Astrocyte (in vitro differentiated cells and primary cell): ENCODE measurements around the gene LRRFIP1. TPM values are rescaled to one million over a fixed set of nuclear protein-coding genes. Genes with fewer than 3 reads are reported as not detected.
"Not testable (repeated sequence)": the region's sequence is repeated elsewhere in the genome, so short reads cannot be mapped to it uniquely, and the experiment has no call there.

Experiments used
- DNase-seq: peaks from one replicate; pipeline ENCODE4 v3.0.0-alpha.2; 2010; ENCODE audit warnings: low read depth
- FAIRE-seq: peaks from 2 replicates; lab custom pipeline; 2011; peaks lifted over from hg19 to GRCh38; lab: Jason Lieb, UNC
- H2AFZ ChIP-seq: 2 replicates; pipeline ENCODE4 v1.6.0; 2012; ENCODE audit warnings: low read depth, low read length, inconsistent platforms
- H3K27ac ChIP-seq: 2 replicates; pipeline ENCODE4 v1.5.1; 2011; ENCODE audit warnings: low read depth, low read length, inconsistent platforms
- H3K27me3 ChIP-seq: 2 replicates; pipeline ENCODE4 v1.6.0; 2011; ENCODE audit warnings: low read length, inconsistent platforms; ENCODE audit not compliant: insufficient read depth
- H3K36me3 ChIP-seq: 2 replicates; pipeline ENCODE4 v1.5.1; 2011; ENCODE audit warnings: low read length, inconsistent platforms; ENCODE audit not compliant: insufficient read depth
- H3K4me1 ChIP-seq: 2 replicates; pipeline ENCODE4 v1.5.1; 2011; ENCODE audit warnings: low read length, inconsistent platforms; ENCODE audit not compliant: insufficient read depth
- H3K4me2 ChIP-seq: 2 replicates; pipeline ENCODE4 v1.6.0; 2012; ENCODE audit warnings: low read length, inconsistent platforms
- H3K4me3 ChIP-seq: 2 replicates; pipeline ENCODE4 v1.5.1; 2011; ENCODE audit warnings: low read depth, mild to moderate bottlenecking, low read length, inconsistent platforms; ENCODE audit not compliant: insufficient read depth
- H3K79me2 ChIP-seq: 2 replicates; pipeline ENCODE4 v1.6.0; 2012; ENCODE audit warnings: mild to moderate bottlenecking, low read length, inconsistent platforms; ENCODE audit not compliant: insufficient read depth
- H3K9ac ChIP-seq: 2 replicates; pipeline ENCODE4 v1.6.0; 2012; ENCODE audit warnings: mild to moderate bottlenecking, low read length, inconsistent platforms
- H3K9me3 ChIP-seq: 2 replicates; pipeline ENCODE4 v1.5.1; 2012; ENCODE audit warnings: low read depth, mild to moderate bottlenecking, low read length, inconsistent platforms; ENCODE audit not compliant: insufficient read depth
- H4K20me1 ChIP-seq: 2 replicates; pipeline ENCODE4 v1.6.0; 2012; ENCODE audit warnings: low read length, inconsistent platforms; ENCODE audit not compliant: insufficient read depth
- H3K27ac Mint-ChIP-seq: one replicate; pipeline ENCODE4 v1.8.0; 2021; ENCODE audit warnings: mild to moderate bottlenecking, mixed read lengths; ENCODE audit not compliant: unreplicated experiment
- H3K27me3 Mint-ChIP-seq: one replicate; pipeline ENCODE4 v1.8.0; 2021; ENCODE audit warnings: low read depth, mixed read lengths; ENCODE audit not compliant: unreplicated experiment
- H3K36me3 Mint-ChIP-seq: one replicate; pipeline ENCODE4 v1.8.0; 2021; ENCODE audit warnings: low read depth, mixed read lengths; ENCODE audit not compliant: unreplicated experiment
- H3K4me1 Mint-ChIP-seq: one replicate; pipeline ENCODE4 v1.8.0; 2021; ENCODE audit warnings: low read depth, mixed read lengths; ENCODE audit not compliant: unreplicated experiment
- H3K4me3 Mint-ChIP-seq: one replicate; pipeline ENCODE4 v1.8.0; 2021; ENCODE audit warnings: mild to moderate bottlenecking, moderate library complexity, mixed read lengths; ENCODE audit not compliant: unreplicated experiment
- H3K9me3 Mint-ChIP-seq: one replicate; pipeline ENCODE4 v1.8.0; 2021; ENCODE audit warnings: mild to moderate bottlenecking, mixed read lengths; ENCODE audit not compliant: unreplicated experiment
- CTCF ChIP-seq: IDR thresholded peaks from 2 replicates; pipeline ENCODE4 v1.5.1; 2011; ENCODE audit warnings: low read depth, mild to moderate bottlenecking, inconsistent platforms, low read length, moderate library complexity; ENCODE audit not compliant: insufficient read depth
- EZH2 ChIP-seq: IDR thresholded peaks from 2 replicates; pipeline ENCODE4 v1.6.1; 2012; ENCODE audit warnings: mild to moderate bottlenecking, low read length, inconsistent platforms; ENCODE audit not compliant: insufficient read depth
- total RNA-seq: library from RNA; stranded (reverse); gene quantifications from 2 replicates; pipeline ENCODE4 v1.2.1, GENCODE V29; 2021

The LRRFIP1 gene
- total RNA-seq, 1 donor from 2014 or later, result 83.3 TPM

DNA sequence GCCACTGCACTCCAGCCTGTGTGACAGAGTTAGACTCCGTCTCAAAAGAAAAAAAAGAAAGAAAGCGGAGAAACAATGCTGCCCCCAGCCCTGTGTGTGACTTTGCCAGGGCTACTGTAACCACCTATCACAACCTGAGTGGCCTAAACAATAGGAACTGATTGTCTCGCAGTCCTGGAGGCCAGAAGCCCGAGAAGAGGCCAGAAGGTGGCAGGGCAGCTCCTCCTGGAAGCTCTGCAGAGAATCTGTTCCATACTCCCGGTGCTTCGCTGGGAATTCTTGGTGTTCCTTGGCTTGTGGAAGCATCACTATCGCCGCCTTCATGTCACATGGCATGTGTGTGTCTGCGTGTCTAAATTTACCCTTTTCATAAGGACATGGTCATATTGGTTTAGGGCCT, 22.4 kb upstream of the LRRFIP1 start:
- Mint-ChIP-seq H3K9me3 (peaks cover 2% of the 10 kb centered on the region), H3K27me3 (peaks cover 10% of the 10 kb centered on the region), H3K4me3 (no peak overlapping the region), H3K36me3 (no peaks in the 10 kb centered on the region), H3K4me1 (peaks cover 6% of the 10 kb centered on the region), H3K27ac (no peak overlapping the region)
- TF ChIP-seq CTCF, result peak; percentile 13
- no peak for TF ChIP-seq EZH2
- Histone ChIP-seq H3K79me2 (no peaks in the 10 kb centered on the region), H3K4me1 (peaks cover 10% of the 10 kb centered on the region), H3K36me3 (no peaks in the 10 kb centered on the region), H3K4me2 (no peak overlapping the region), H3K27ac (no peak overlapping the region), H3K9me3 (no peaks in the 10 kb centered on the region), H4K20me1 (no peaks in the 10 kb centered on the region), H3K4me3 (no peak overlapping the region), H3K9ac (no peak overlapping the region), H2AFZ (no peak overlapping the region), H3K27me3 (no peaks in the 10 kb centered on the region)
- no peak for FAIRE-seq
- no peak for DNase-seq

GRCh38 chr2:237606522-237606921, 20.9 kb upstream of the LRRFIP1 start:
- not testable (repeated sequence) for H3K4me3 Mint-ChIP-seq, H3K4me1 ChIP-seq, H4K20me1 ChIP-seq, H3K4me1 Mint-ChIP-seq, H3K4me2 ChIP-seq, H3K27ac ChIP-seq, H2AFZ ChIP-seq, H3K4me3 ChIP-seq, H3K27me3 Mint-ChIP-seq, H3K9ac ChIP-seq, H3K27me3 ChIP-seq, H3K9me3 ChIP-seq, DNase-seq, H3K36me3 ChIP-seq, H3K79me2 ChIP-seq, H3K9me3 Mint-ChIP-seq, H3K27ac Mint-ChIP-seq, H3K36me3 Mint-ChIP-seq, FAIRE-seq

- no peak for FAIRE-seq
- Histone ChIP-seq H3K27ac (no peak overlapping the region), H3K4me2 (no peak overlapping the region), H3K9ac (no peak overlapping the region), H3K27me3 (no peaks in the 10 kb centered on the region), H3K4me3 (no peak overlapping the region), H2AFZ (no peak overlapping the region), H4K20me1 (no peaks in the 10 kb centered on the region), H3K79me2 (no peaks in the 10 kb centered on the region), H3K4me1 (peaks cover 33% of the 10 kb centered on the region), H3K36me3 (no peaks in the 10 kb centered on the region), H3K9me3 (no peaks in the 10 kb centered on the region)
- DNase-seq, result no peak
- no peaks in the 10 kb centered on the region for H3K27me3 Mint-ChIP-seq
- peaks cover 33% of the 10 kb centered on the region for H3K4me1 Mint-ChIP-seq
- peaks cover 5% of the 10 kb centered on the region for H3K36me3 Mint-ChIP-seq
- H3K4me3 Mint-ChIP-seq, result no peak overlapping the region
- no peak overlapping the region for H3K27ac Mint-ChIP-seq
- H3K9me3 Mint-ChIP-seq, result peaks cover 2% of the 10 kb centered on the region
- TF ChIP-seq CTCF (no peak), EZH2 (no peak)
These were observed 14.6 kb upstream of the LRRFIP1 start for GRCh38 chr2:237612527-237613357.
